TTC549 (cell line): ENCODE measurements around the gene TMEM18.
"Not testable (repeated sequence)": the region's sequence is repeated elsewhere in the genome, so short reads cannot be mapped to it uniquely, and the experiment has no call there.

Experiments used
- FAIRE-seq: peaks from 2 replicates; lab custom pipeline; 2012; peaks lifted over from hg19 to GRCh38; lab: Jason Lieb, UNC

TMEM18 gene

GRCh38 chr2:677056-677958 lies at the start of gene TMEM18:
TMEM18 (minus strand) TSS chr2:677406; CDS start chr2:677345, 61 bp downstream.
- peak; percentile 23 for FAIRE-seq

- FAIRE-seq, result no peak
Measured at GRCh38 chr2:726169-726568, 49.0 kb upstream of the TMEM18 start.

GRCh38 chr2:725468-725867 lies 48.3 kb upstream of the TMEM18 start:
- FAIRE-seq, result no peak

GRCh38 chr2:723761-724160 lies 46.6 kb upstream of the TMEM18 start:
- FAIRE-seq, result no peak

GRCh38 chr2:720842-721241 lies 43.6 kb upstream of the TMEM18 start:
- no peak for FAIRE-seq

- FAIRE-seq, result no peak
Measured at GRCh38 chr2:719734-720133, 42.5 kb upstream of the TMEM18 start.

- FAIRE-seq, result no peak
Measured at GRCh38 chr2:719191-719590, 42.0 kb upstream of the TMEM18 start.

GRCh38 chr2:717661-718060 lies 40.5 kb upstream of the TMEM18 start:
- FAIRE-seq, result no peak

GRCh38 chr2:715854-716560 lies 38.8 kb upstream of the TMEM18 start:
- FAIRE-seq, result no peak

GRCh38 chr2:715038-715437 lies 37.8 kb upstream of the TMEM18 start:
- FAIRE-seq, result no peak

GRCh38 chr2:714005-714741 lies 37.0 kb upstream of the TMEM18 start:
- no peak for FAIRE-seq

GRCh38 chr2:710867-711665 lies 33.9 kb upstream of the TMEM18 start:
- no peak for FAIRE-seq

GRCh38 chr2:709138-709765 lies 32.0 kb upstream of the TMEM18 start:
- no peak for FAIRE-seq

- FAIRE-seq, result no peak
Measured at GRCh38 chr2:708667-709066, 31.5 kb upstream of the TMEM18 start.

- FAIRE-seq, result no peak
Measured at GRCh38 chr2:705971-706511, 28.8 kb upstream of the TMEM18 start.

- not testable (repeated sequence) for FAIRE-seq
Measured at GRCh38 chr2:702765-703164, 25.6 kb upstream of the TMEM18 start.

GRCh38 chr2:696999-697627 lies 19.9 kb upstream of the TMEM18 start:
- no peak for FAIRE-seq

- no peak for FAIRE-seq
Measured at GRCh38 chr2:696463-696862, 19.3 kb upstream of the TMEM18 start.

GRCh38 chr2:694906-695510 lies 17.8 kb upstream of the TMEM18 start:
- FAIRE-seq, result no peak

GRCh38 chr2:694174-694573 lies 17.0 kb upstream of the TMEM18 start:
- no peak for FAIRE-seq
